Tibial nerve (tissue), 4 donors: ENCODE measurements around the gene GNAQ. TPM values are rescaled to one million over a fixed set of nuclear protein-coding genes. Genes with fewer than 3 reads are reported as not detected.

ENCODE experiments used
- DNase-seq, 2 donors: peaks; one replicate each; pipeline ENCODE4 v3.0.0-alpha.2; 2019; ENCODE audit warnings: low spot score in 2 of 2
- H3K27ac ChIP-seq, 4 donors: fragments of 200-600 bp; sonication (generic) in 3 of 4; one replicate each; pipeline ENCODE4 v1.5.1; 2017 to 2019; ENCODE audit warnings: mild to moderate bottlenecking in 1 of 4
- H3K27me3 ChIP-seq, 2 donors: fragments of 200-600 bp; sonication (generic) in 1 of 2; one replicate each; pipeline versions ENCODE4 v1.5.1 to v1.6.0; 2017 to 2019
- H3K36me3 ChIP-seq, 3 donors: fragments of 200-600 bp; sonication (generic); one replicate each; pipeline ENCODE4 v1.5.1; 2018 to 2019
- H3K4me1 ChIP-seq, 4 donors: fragments of 200-600 bp; sonication (generic) in 3 of 4; one replicate each; pipeline ENCODE4 v1.5.1; 2017 to 2019
- H3K4me3 ChIP-seq, 4 donors: fragments of 200-600 bp; sonication (generic) in 3 of 4; one replicate each; pipeline ENCODE4 v1.5.1; 2017 to 2019; ENCODE audit warnings: mild to moderate bottlenecking in 1 of 4, moderate library complexity in 1 of 4
- H3K9me3 ChIP-seq, 4 donors: fragments of 200-600 bp; sonication (generic) in 3 of 4; one replicate each; pipeline ENCODE4 v1.5.1; 2017 to 2019
- EP300 ChIP-seq, 2 donors: sonication (generic); formaldehyde crosslinking; IDR thresholded peaks; one replicate each; pipeline ENCODE4 v1.6.1; 2017; ENCODE audit warnings: antibody characterized with exemption in 2 of 2, mild to moderate bottlenecking in 1 of 2
- POLR2A ChIP-seq, 2 donors: fragments of 450-650 bp; IDR thresholded peaks; one replicate each; pipeline ENCODE4 v1.6.1; 2017; ENCODE audit warnings: antibody characterized with exemption in 2 of 2, mild to moderate bottlenecking in 2 of 2, moderate library complexity in 2 of 2
- WGBS, 2 donors: methylation state at CpG; one replicate each; pipeline ENCODE4 v1.1.5; 2018; 5-methylcytosine and 5-hydroxymethylcytosine counted together
- total RNA-seq, 4 donors: library from RNA; depleted of rRNA; stranded (reverse); fragments of >200 nt; gene quantifications; one replicate each; pipeline ENCODE4 v1.1.0, GENCODE V29; 2016
- TF ChIP-seq, protein P1 (sequence below), 5 experiments: fragments of 200-600 bp in 3 of 5; fragments of 450-650 bp in 2 of 5; sonication (generic) in 3 of 5; IDR thresholded peaks; one replicate each; pipeline ENCODE4 v1.5.1; 2016 to 2019; ENCODE audit warnings: antibody characterized with exemption in 5 of 5, mild to moderate bottlenecking in 3 of 5, moderate library complexity in 2 of 5

GNAQ gene
- total RNA-seq, 4 donors from 2014 or later = 38.7 to 50.3 (median 41.6) TPM

DNA sequence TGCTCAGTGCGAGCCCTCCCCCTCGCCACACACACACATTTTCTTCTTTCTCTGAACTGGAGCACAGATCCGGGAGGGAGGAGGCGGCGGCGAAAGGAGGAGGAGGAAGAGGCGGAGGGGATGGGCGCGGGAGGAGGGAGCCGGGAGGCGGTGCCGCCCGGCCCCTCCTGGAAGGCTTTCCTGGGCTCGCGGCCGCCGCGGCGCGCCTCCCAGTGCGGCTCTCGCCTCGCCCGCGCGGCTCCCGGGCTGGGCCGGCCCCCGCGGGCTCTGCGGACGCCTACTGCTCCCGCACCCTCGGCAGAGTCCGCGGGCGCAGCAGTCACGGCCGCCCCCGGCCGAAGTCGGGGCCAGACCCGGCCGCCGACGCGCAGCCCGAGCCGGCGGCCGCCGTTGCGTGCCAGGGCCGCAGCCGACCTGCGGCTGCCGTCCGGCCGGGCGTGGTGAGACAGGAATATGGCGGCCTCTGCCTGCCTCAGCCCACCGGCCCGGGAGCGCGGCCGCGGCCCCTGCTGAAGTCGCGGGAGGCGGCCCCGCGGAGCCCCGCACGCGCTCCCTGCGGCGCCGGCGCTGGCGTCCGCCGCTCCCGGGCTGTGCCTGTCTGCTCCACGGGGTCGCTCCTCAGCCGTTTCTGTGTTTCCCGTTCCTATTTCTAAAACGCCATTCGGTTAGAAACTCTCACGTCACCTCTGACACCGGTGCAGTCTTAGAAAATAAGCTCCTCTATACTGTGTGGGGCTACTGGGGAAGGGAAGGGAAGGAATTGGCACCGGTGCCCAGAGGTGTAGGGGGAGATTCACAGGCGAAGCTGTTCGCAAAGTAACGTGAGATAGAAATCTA is 500 bp upstream of the GNAQ start:
- DNase-seq = peak; percentile 84 to 88
- H3K27ac ChIP-seq = peak overlapping the region; percentile 88 to 97 (median 95)
- H3K36me3 ChIP-seq = no peaks in the 10 kb centered on the region
- WGBS, 2 donors = 1% methylated on average over 31 to 54 of the region's 95 CpGs
- no peaks in the 10 kb centered on the region for H3K27me3 ChIP-seq
- H3K4me1 ChIP-seq = peaks cover 0 to 57% (median 13%) of the 10 kb centered on the region in 4 donors
- H3K4me3 ChIP-seq = peak overlapping the region; percentile 29 to 85 (median 70)
- peak in 1 of 2 donors; percentile 89 for TF ChIP-seq EP300 (IDR thresholded peaks at IDR 0.05)
- peak; percentile 61 to 77 for TF ChIP-seq POLR2A (IDR thresholded peaks at IDR 0.05)
- TF ChIP-seq, protein P1, sequence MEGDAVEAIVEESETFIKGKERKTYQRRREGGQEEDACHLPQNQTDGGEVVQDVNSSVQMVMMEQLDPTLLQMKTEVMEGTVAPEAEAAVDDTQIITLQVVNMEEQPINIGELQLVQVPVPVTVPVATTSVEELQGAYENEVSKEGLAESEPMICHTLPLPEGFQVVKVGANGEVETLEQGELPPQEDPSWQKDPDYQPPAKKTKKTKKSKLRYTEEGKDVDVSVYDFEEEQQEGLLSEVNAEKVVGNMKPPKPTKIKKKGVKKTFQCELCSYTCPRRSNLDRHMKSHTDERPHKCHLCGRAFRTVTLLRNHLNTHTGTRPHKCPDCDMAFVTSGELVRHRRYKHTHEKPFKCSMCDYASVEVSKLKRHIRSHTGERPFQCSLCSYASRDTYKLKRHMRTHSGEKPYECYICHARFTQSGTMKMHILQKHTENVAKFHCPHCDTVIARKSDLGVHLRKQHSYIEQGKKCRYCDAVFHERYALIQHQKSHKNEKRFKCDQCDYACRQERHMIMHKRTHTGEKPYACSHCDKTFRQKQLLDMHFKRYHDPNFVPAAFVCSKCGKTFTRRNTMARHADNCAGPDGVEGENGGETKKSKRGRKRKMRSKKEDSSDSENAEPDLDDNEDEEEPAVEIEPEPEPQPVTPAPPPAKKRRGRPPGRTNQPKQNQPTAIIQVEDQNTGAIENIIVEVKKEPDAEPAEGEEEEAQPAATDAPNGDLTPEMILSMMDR (IDR thresholded peaks at IDR 0.05) = peak in 2 of 5 experiments; percentile 40 to 42
- no peaks in the 10 kb centered on the region for H3K9me3 ChIP-seq

DNA sequence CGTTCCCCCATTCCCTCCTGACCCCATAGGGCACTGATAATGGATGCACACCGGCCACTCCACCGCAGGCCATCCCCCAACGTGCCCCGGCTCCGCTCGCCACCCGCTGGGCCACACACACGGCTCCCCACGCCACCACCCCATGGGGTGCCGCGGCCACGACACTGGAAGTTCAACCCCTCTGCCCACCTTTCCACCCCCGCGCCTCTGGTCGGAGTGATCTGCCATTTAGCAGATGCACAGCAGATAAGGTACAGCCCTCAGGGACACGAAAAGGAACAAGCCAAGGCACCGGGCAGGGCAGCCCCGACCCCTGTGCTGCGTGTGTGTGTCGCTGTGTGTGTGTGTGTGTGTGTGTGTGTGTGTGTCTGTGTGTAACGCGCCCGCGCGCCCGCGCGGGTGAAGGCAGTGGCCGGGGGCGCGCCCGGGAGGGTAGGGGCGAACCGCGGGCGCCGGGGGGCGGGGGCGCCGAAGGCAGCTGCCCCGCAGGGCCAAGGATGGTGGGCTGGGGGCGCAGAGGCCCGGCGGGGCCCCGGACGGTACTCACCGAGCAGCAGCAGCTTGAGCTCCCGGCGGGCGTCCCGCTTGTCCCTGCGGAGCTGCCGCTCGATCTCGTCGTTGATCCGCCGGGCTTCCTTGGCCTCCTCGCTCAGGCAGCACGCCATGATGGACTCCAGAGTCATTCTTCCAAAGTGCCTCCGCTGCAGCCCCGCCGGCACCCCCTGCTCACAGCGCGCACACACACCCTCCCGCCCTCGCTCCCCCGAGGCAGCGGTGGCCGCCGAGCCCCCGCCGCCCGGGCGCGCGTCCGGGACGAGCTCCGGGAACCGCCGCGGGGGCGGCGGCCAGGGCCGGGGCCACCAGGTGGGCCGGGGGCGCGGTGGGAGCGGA is 813 bp downstream of the GNAQ start:
- Histone ChIP-seq H3K4me1 (peaks cover 0 to 70% (median 23%) of the 10 kb centered on the region in 4 donors), H3K4me3 (peak overlapping the region; percentile 57 to 85 (median 76)), H3K27ac (peak overlapping the region; percentile 88 to 97 (median 95)), H3K36me3 (no peaks in the 10 kb centered on the region), H3K9me3 (no peaks in the 10 kb centered on the region), H3K27me3 (no peaks in the 10 kb centered on the region)
- WGBS, 2 donors = 0% methylated on average over 2 to 47 of the region's 91 CpGs
- peak in 1 of 2 donors; percentile 14 for TF ChIP-seq POLR2A (IDR thresholded peaks at IDR 0.05)
- TF ChIP-seq, protein P1 (IDR thresholded peaks at IDR 0.05) = no peak
- peak in 1 of 2 donors; percentile 20 for TF ChIP-seq EP300 (IDR thresholded peaks at IDR 0.05)
- peak; percentile 36 to 63 for DNase-seq

DNA sequence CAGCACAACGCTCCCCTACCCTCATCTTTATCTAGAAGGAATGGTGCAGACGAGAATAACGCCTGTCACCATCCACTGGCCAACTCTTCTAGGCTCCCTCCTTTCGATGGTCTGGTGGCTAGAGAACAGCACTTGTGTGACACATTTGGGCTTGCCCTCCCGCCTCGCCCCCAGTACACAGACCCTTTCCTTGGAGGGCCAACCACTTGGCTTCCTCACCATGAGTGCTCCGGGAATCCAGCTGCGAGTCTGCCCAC is 1.4 kb downstream of the GNAQ start:
- no peak for DNase-seq
- WGBS, 2 donors = 0 to 1% methylated on average over 4 to 8 of the region's 8 CpGs
- Histone ChIP-seq H3K4me1 (peaks cover 0 to 71% (median 24%) of the 10 kb centered on the region in 4 donors), H3K27ac (peak overlapping the region; percentile 88 to 97 (median 95)), H3K4me3 (peak overlapping the region; percentile 57 to 85 (median 76)), H3K36me3 (no peaks in the 10 kb centered on the region), H3K27me3 (no peaks in the 10 kb centered on the region), H3K9me3 (no peaks in the 10 kb centered on the region)
- no peak for TF ChIP-seq EP300 (IDR thresholded peaks at IDR 0.05)
- TF ChIP-seq POLR2A (IDR thresholded peaks at IDR 0.05) = no peak
- TF ChIP-seq, protein P1 (IDR thresholded peaks at IDR 0.05) = no peak

DNA sequence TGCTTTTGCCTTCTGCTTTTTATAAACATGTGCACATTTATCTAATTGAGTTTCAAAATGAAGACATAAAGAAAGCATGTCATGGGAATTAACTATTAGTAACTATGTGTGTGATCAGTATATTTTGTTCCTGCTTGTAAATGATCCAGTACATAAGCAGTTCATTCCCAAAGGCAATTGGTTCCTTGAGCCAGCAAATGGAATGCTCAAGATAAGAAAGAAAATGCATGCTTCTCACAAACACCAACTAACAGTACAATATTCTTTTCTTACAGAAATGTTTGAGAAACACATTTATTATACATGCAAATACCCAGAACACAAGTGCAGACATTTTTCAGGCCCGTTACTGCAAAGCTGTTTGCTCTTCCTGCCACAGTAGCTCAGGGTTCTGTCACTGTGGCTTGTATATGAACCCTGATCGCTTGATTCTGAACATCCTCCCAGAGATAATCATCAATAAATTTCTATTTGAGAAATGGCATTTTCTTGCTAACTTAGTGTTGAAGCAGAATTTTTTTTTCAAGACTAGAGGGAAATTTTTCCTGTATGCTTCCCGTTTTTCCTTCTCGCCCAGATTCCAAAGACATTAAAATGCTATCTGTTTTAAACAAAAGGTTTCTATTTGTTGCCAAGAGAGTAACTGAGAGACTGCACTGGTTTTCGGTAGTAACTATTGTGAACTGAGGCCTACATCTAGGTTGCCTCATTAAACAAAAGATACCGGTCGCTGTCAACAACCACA is 1.9 kb downstream of the GNAQ start:
- Histone ChIP-seq H3K4me1 (peaks cover 0 to 69% (median 22%) of the 10 kb centered on the region in 4 donors), H3K27ac (peak overlapping the region; percentile 88 to 97 (median 95)), H3K9me3 (no peaks in the 10 kb centered on the region), H3K4me3 (peak overlapping the region; percentile 57 to 85 (median 76)), H3K36me3 (no peaks in the 10 kb centered on the region), H3K27me3 (no peaks in the 10 kb centered on the region)
- WGBS, 2 donors = 2 to 4% methylated on average over 7 of the region's 7 CpGs
- TF ChIP-seq, protein P1 (IDR thresholded peaks at IDR 0.05) = no peak
- TF ChIP-seq EP300 (IDR thresholded peaks at IDR 0.05) = no peak
- no peak for DNase-seq
